Neural progenitor cell (in vitro differentiated cells): ENCODE results near the gene GMDS. TPM values are rescaled to one million over a fixed set of nuclear protein-coding genes. Genes with fewer than 3 reads are reported as not detected.

Experiments used
- DNase-seq: peaks from one replicate; pipeline ENCODE4 v3.0.0-alpha.2; 2016; ENCODE audit warnings: low spot score
- H2AFZ ChIP-seq: fragments of 200-600 bp; sonication (generic); replicated peaks from 2 replicates; pipeline ENCODE4 v1.6.1; 2016; ENCODE audit warnings: antibody characterized with exemption
- H3F3A ChIP-seq: fragments of 200-600 bp; sonication (generic); 2 replicates; pipeline ENCODE4 v1.6.1; 2016; ENCODE audit warnings: antibody characterized with exemption, low read depth
- H3K27ac ChIP-seq: fragments of 200-600 bp; sonication (generic); 2 replicates; pipeline ENCODE4 v1.5.1; 2016; ENCODE audit warnings: mild to moderate bottlenecking
- H3K27me3 ChIP-seq: fragments of 200-600 bp; sonication (generic); 2 replicates; pipeline ENCODE4 v1.6.1; 2016; ENCODE audit warnings: mild to moderate bottlenecking, moderate library complexity
- H3K36me3 ChIP-seq: fragments of 200-600 bp; sonication (generic); 2 replicates; pipeline ENCODE4 v1.5.1; 2016
- H3K4me1 ChIP-seq: fragments of 200-600 bp; sonication (generic); 2 replicates; pipeline ENCODE4 v1.6.1; 2016; ENCODE audit warnings: mixed run types
- H3K4me2 ChIP-seq: fragments of 200-600 bp; sonication (generic); 2 replicates; pipeline ENCODE4 v1.6.1; 2016
- H3K4me3 ChIP-seq: fragments of 200-600 bp; sonication (generic); 2 replicates; pipeline ENCODE4 v1.5.1; 2016
- H3K79me2 ChIP-seq: fragments of 200-600 bp; sonication (generic); 2 replicates; pipeline ENCODE4 v1.6.1; 2016; ENCODE audit warnings: low read depth
- H3K9ac ChIP-seq: fragments of 200-600 bp; sonication (generic); 2 replicates; pipeline ENCODE4 v1.6.1; 2016
- H3K9me3 ChIP-seq: fragments of 200-600 bp; sonication (generic); 2 replicates; pipeline ENCODE4 v1.5.1; 2016; ENCODE audit warnings: low read depth
- H4K20me1 ChIP-seq: fragments of 200-600 bp; sonication (generic); 2 replicates; pipeline ENCODE4 v1.6.1; 2016; ENCODE audit warnings: low read depth
- H3K27ac Mint-ChIP-seq: 3 replicates; pipeline ENCODE4 v1.8.0; 2021; ENCODE audit warnings: mixed read lengths
- H3K27me3 Mint-ChIP-seq: 2 replicates; pipeline ENCODE4 v1.8.0; 2022; ENCODE audit warnings: low read depth, mild to moderate bottlenecking, inconsistent platforms, moderate library complexity, mixed read lengths; ENCODE audit not compliant: insufficient read depth
- H3K36me3 Mint-ChIP-seq: 3 replicates; pipeline ENCODE4 v1.8.0; 2021; ENCODE audit warnings: mixed read lengths
- H3K4me1 Mint-ChIP-seq: 3 replicates; pipeline ENCODE4 v1.8.0; 2021; ENCODE audit warnings: mixed read lengths
- H3K4me3 Mint-ChIP-seq: 3 replicates; pipeline ENCODE4 v1.8.0; 2021; ENCODE audit warnings: mild to moderate bottlenecking, moderate library complexity, mixed read lengths
- H3K9me3 Mint-ChIP-seq: 3 replicates; pipeline ENCODE4 v1.8.0; 2020; ENCODE audit warnings: mixed read lengths
- CTCF ChIP-seq: fragments of 200-600 bp; sonication (generic); IDR thresholded peaks from 2 replicates; pipeline ENCODE4 v1.5.1; 2017; ENCODE audit warnings: antibody characterized with exemption, mild to moderate bottlenecking
- EZH2 ChIP-seq: fragments of 200-600 bp; sonication (generic); IDR thresholded peaks from 2 replicates; pipeline ENCODE4 v1.6.1; 2017; ENCODE audit warnings: antibody characterized with exemption, mild to moderate bottlenecking, moderate library complexity
- EZH2phosphoT487 ChIP-seq: fragments of 200-600 bp; sonication (generic); IDR thresholded peaks from 2 replicates; pipeline ENCODE4 v1.6.1; 2017; ENCODE audit warnings: antibody characterized with exemption
- total RNA-seq: library from RNA; depleted of rRNA; stranded (reverse); fragments of >200 nt; gene quantifications from 2 replicates; pipeline ENCODE4 v1.2.3, GENCODE V29; 2015; ENCODE audit warnings: low replicate concordance

The GMDS gene
- total RNA-seq, 1 donor from 2014 or later, result 22.6 TPM

GRCh38 chr6:1842334-1842733, 403.1 kb downstream of the GMDS start:
- no peak overlapping the region for H3K27ac Mint-ChIP-seq
- H3K4me3 Mint-ChIP-seq, result no peak overlapping the region
- no peak overlapping the region for H3K4me3 ChIP-seq
- peaks cover 7% of the 10 kb centered on the region for H3F3A ChIP-seq
- H3K36me3 ChIP-seq, result no peaks in the 10 kb centered on the region
- peaks cover 17% of the 10 kb centered on the region for H3K4me1 ChIP-seq
- no peak overlapping the region for H2AFZ ChIP-seq
- DNase-seq, result no peak
- peaks cover 25% of the 10 kb centered on the region for H3K4me1 Mint-ChIP-seq
- no peaks in the 10 kb centered on the region for H3K36me3 Mint-ChIP-seq
- H3K79me2 ChIP-seq, result no peaks in the 10 kb centered on the region
- no peaks in the 10 kb centered on the region for H3K27me3 ChIP-seq
- TF ChIP-seq EZH2 (no peak), CTCF (no peak), EZH2phosphoT487 (no peak)
- H3K4me2 ChIP-seq, result no peak overlapping the region
- no peak overlapping the region for H3K27ac ChIP-seq
- peaks cover 6% of the 10 kb centered on the region for H3K9me3 ChIP-seq
- H4K20me1 ChIP-seq, result no peaks in the 10 kb centered on the region
- no peak overlapping the region for H3K9ac ChIP-seq
- peaks cover 20% of the 10 kb centered on the region for H3K9me3 Mint-ChIP-seq
- H3K27me3 Mint-ChIP-seq, result peaks cover 4% of the 10 kb centered on the region

- H3K4me1 Mint-ChIP-seq, result peaks cover 32% of the 10 kb centered on the region
- no peak overlapping the region for H3K4me2 ChIP-seq
- peaks cover 11% of the 10 kb centered on the region for H3K9me3 Mint-ChIP-seq
These were observed 404.3 kb downstream of the GMDS start for GRCh38 chr6:1841136-1841535.

GRCh38 chr6:1840491-1841121, 404.8 kb downstream of the GMDS start:
- Histone ChIP-seq H3K79me2 (no peaks in the 10 kb centered on the region), H3K4me3 (no peak overlapping the region), H3K36me3 (no peaks in the 10 kb centered on the region), H3F3A (peaks cover 13% of the 10 kb centered on the region), H2AFZ (no peak overlapping the region), H3K4me1 (peaks cover 27% of the 10 kb centered on the region), H3K9ac (no peak overlapping the region), H3K9me3 (peaks cover 3% of the 10 kb centered on the region), H3K4me2 (no peak overlapping the region), H3K27ac (no peak overlapping the region), H4K20me1 (no peaks in the 10 kb centered on the region), H3K27me3 (no peaks in the 10 kb centered on the region)
- H3K27me3 Mint-ChIP-seq, result no peaks in the 10 kb centered on the region
- H3K36me3 Mint-ChIP-seq, result no peaks in the 10 kb centered on the region
- TF ChIP-seq EZH2 (no peak), CTCF (no peak), EZH2phosphoT487 (no peak)
- H3K9me3 Mint-ChIP-seq, result peaks cover 8% of the 10 kb centered on the region
- no peak for DNase-seq
- no peak overlapping the region for H3K4me3 Mint-ChIP-seq
- peaks cover 32% of the 10 kb centered on the region for H3K4me1 Mint-ChIP-seq
- H3K27ac Mint-ChIP-seq, result no peak overlapping the region

More at GRCh38 chr6:1841136-1841535, 404.3 kb downstream of the GMDS start:
- Histone ChIP-seq H3K9me3 (peaks cover 6% of the 10 kb centered on the region), H4K20me1 (no peaks in the 10 kb centered on the region), H2AFZ (no peak overlapping the region), H3F3A (peaks cover 13% of the 10 kb centered on the region), H3K36me3 (no peaks in the 10 kb centered on the region), H3K79me2 (no peaks in the 10 kb centered on the region), H3K27me3 (no peaks in the 10 kb centered on the region), H3K9ac (no peak overlapping the region), H3K27ac (no peak overlapping the region), H3K4me1 (peaks cover 27% of the 10 kb centered on the region), H3K4me3 (no peak overlapping the region)
- no peak overlapping the region for H3K27ac Mint-ChIP-seq
- H3K4me3 Mint-ChIP-seq, result no peak overlapping the region
- DNase-seq, result no peak
- no peaks in the 10 kb centered on the region for H3K27me3 Mint-ChIP-seq
- H3K36me3 Mint-ChIP-seq, result no peaks in the 10 kb centered on the region
- TF ChIP-seq EZH2phosphoT487, result no peak
- no peak for TF ChIP-seq EZH2
- no peak for TF ChIP-seq CTCF
